Brain microvascular endothelial cell (primary cell): ENCODE results near the gene RHOBTB3.

Experiments used
- DNase-seq: peaks from one replicate; pipeline ENCODE4 v3.0.0-alpha.2; 2020
- H3K27ac ChIP-seq: fragments of 250-450 bp; sonication (Bioruptor Pico); 2 replicates; pipeline ENCODE4 v1.5.1; 2020; ENCODE audit warnings: mild to moderate bottlenecking, moderate library complexity
- H3K27me3 ChIP-seq: fragments of 250-450 bp; sonication (Bioruptor Pico); replicated peaks from 2 replicates; pipeline ENCODE4 v1.5.1; 2020; ENCODE audit warnings: mild to moderate bottlenecking
- H3K36me3 ChIP-seq: fragments of 250-450 bp; sonication (Bioruptor Pico); replicated peaks from 2 replicates; pipeline ENCODE4 v1.5.1; 2020; ENCODE audit warnings: mild to moderate bottlenecking
- H3K4me3 ChIP-seq: 2 replicates; pipeline ENCODE4 v1.5.1; 2011; ENCODE audit warnings: low read depth, mild to moderate bottlenecking, control low read depth, low read length, moderate library complexity
- in situ Hi-C: cut with HindIII; loops from 2 replicates; pipeline ENCODE4 v1.10.0; 2017; ENCODE audit warnings: low sequenced_read_pairs, low pct_ligation_motif_present
- TF ChIP-seq, protein P1 (sequence below): IDR thresholded peaks from 2 replicates; pipeline ENCODE4 v1.5.1; 2011; ENCODE audit warnings: low read depth, mild to moderate bottlenecking, moderate library complexity, low read length, control low read depth, inconsistent platforms; ENCODE audit errors: missing control alignments

RHOBTB3 gene, protein sequence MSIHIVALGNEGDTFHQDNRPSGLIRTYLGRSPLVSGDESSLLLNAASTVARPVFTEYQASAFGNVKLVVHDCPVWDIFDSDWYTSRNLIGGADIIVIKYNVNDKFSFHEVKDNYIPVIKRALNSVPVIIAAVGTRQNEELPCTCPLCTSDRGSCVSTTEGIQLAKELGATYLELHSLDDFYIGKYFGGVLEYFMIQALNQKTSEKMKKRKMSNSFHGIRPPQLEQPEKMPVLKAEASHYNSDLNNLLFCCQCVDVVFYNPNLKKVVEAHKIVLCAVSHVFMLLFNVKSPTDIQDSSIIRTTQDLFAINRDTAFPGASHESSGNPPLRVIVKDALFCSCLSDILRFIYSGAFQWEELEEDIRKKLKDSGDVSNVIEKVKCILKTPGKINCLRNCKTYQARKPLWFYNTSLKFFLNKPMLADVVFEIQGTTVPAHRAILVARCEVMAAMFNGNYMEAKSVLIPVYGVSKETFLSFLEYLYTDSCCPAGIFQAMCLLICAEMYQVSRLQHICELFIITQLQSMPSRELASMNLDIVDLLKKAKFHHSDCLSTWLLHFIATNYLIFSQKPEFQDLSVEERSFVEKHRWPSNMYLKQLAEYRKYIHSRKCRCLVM

GRCh38 chr5:95730730-95731570 is at the start of gene RHOBTB3:
TSS of gene RHOBTB3 (plus strand) at chr5:95731336. CDS start at chr5:95731683, 347 bp downstream.
- Histone ChIP-seq H3K27me3 (no peaks in the 10 kb centered on the region), H3K27ac (peak within 1 kb of the TSS; percentile 89), H3K4me3 (peak within 1 kb of the TSS; percentile 90), H3K36me3 (no peaks in the 10 kb centered on the region)
- in situ Hi-C loops = no loop called here
- TF ChIP-seq, protein P1, sequence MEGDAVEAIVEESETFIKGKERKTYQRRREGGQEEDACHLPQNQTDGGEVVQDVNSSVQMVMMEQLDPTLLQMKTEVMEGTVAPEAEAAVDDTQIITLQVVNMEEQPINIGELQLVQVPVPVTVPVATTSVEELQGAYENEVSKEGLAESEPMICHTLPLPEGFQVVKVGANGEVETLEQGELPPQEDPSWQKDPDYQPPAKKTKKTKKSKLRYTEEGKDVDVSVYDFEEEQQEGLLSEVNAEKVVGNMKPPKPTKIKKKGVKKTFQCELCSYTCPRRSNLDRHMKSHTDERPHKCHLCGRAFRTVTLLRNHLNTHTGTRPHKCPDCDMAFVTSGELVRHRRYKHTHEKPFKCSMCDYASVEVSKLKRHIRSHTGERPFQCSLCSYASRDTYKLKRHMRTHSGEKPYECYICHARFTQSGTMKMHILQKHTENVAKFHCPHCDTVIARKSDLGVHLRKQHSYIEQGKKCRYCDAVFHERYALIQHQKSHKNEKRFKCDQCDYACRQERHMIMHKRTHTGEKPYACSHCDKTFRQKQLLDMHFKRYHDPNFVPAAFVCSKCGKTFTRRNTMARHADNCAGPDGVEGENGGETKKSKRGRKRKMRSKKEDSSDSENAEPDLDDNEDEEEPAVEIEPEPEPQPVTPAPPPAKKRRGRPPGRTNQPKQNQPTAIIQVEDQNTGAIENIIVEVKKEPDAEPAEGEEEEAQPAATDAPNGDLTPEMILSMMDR = peak; percentile 11
- peak; percentile 92 for DNase-seq

- no peak within 1 kb of the TSS for H3K27ac ChIP-seq
- in situ Hi-C loops = no loop called here
- no peak within 1 kb of the TSS for H3K4me3 ChIP-seq
- DNase-seq = no peak
- TF ChIP-seq, protein P1 = no peak
- no peaks in the 10 kb centered on the region for H3K27me3 ChIP-seq
- no peaks in the 10 kb centered on the region for H3K36me3 ChIP-seq
Observed at GRCh38 chr5:95682891-95683290, 48.2 kb upstream of the RHOBTB3 start, which contains the start of gene SPATA9. TSS of gene SPATA9 (minus strand) at chr5:95682991. CDS start at chr5:95682854, 137 bp downstream.

GRCh38 chr5:95684361-95684760 is 46.8 kb upstream of the RHOBTB3 start:
- TF ChIP-seq, protein P1 = no peak
- Histone ChIP-seq H3K4me3 (no peak overlapping the region), H3K27me3 (no peaks in the 10 kb centered on the region), H3K36me3 (no peaks in the 10 kb centered on the region), H3K27ac (no peak overlapping the region)
- DNase-seq = no peak
- in situ Hi-C loops = no loop called here

DNA sequence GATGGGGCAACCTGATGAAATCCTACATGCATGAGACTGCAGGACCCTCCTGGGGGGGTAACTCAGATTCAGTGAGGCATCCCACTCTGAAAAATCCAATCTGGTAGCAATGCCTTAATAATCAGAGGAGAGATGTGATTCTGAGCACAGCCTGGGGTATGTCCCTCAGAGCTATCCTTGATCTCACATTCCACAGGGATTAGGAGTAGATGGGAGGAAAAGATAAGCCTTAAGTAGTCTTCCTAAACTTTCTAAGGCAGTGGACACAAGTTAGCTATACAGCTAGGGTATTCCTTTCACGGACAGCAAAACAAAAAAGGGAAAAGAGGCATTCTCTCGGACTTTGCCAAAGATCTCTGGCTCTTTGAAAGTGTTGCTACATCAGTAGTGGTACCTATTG is 44.5 kb upstream of the RHOBTB3 start:
- H3K36me3 ChIP-seq = no peaks in the 10 kb centered on the region
- no peak for DNase-seq
- no peaks in the 10 kb centered on the region for H3K27me3 ChIP-seq
- in situ Hi-C loops = no loop called here
- no peak overlapping the region for H3K4me3 ChIP-seq
- TF ChIP-seq, protein P1 = no peak
- no peak overlapping the region for H3K27ac ChIP-seq

DNA sequence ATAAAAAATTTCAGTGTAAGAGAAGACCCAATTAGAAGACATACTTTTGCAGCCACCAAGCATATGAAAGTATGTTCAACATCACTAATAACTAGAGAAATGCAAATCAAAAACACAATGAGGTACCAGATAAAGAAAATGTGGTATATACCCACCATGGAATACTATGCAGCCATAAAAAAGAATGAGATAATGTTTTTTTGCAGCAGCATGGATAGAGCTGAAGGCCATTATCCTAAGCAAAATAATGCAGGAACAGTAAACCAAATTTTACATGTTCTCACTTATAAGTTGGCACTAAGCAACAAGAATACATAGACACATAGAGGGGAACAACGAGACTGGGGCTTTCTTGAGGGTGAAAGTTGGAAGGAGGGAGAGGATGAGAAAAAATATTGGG is 41.5 kb upstream of the RHOBTB3 start:
- no peak for DNase-seq
- Histone ChIP-seq H3K4me3 (no peak overlapping the region), H3K27me3 (no peaks in the 10 kb centered on the region), H3K27ac (no peak overlapping the region), H3K36me3 (no peaks in the 10 kb centered on the region)
- in situ Hi-C loops = no loop called here
- TF ChIP-seq, protein P1 = no peak
